IMR-90 (cell line): ENCODE data around the gene GLCE. TPM values are rescaled to one million over a fixed set of nuclear protein-coding genes. Genes with fewer than 3 reads are reported as not detected.

Experiments used
- ATAC-seq: fragments of 200-7000 bp; cut with Tn5 transposase; 2 replicates; pipeline ENCODE4 v1.9.1; 2020; ENCODE audit warnings: low read depth, mild to moderate bottlenecking, moderate library complexity
- BruUV-seq: library from RNA; stranded (reverse); fragments of 400-500 nt; replicated peaks from 2 replicates; lab custom pipeline; 2021; lab: Mats Ljungman, UMichigan
- CTCF ChIA-PET: fragments of 300-600 bp; formaldehyde crosslinking; extraction: SDS; loops from one replicate; lab custom pipeline; 2021; ENCODE audit warnings: antibody characterized with exemption; lab: Yijun Ruan, JAX
- POLR2A ChIA-PET: fragments of 300-600 bp; sonication (Branson Sonifier 250); formaldehyde crosslinking; loops from one replicate; lab custom pipeline; 2022; ENCODE audit warnings: antibody characterized with exemption; ENCODE audit not compliant: unreplicated experiment; lab: Charles Lee
- DNase-seq: peaks from one replicate; pipeline ENCODE4 v3.0.0; 2013
- H2AFZ ChIP-seq: replicated peaks from 2 replicates; pipeline ENCODE3; 2013; ENCODE audit warnings: low read length, mild to moderate bottlenecking; ENCODE audit not compliant: poor library complexity
- H2AK5ac ChIP-seq: 2 replicates; pipeline ENCODE4 v1.6.1; 2013; ENCODE audit warnings: low read depth, low read length, inconsistent platforms
- H2AK9ac ChIP-seq: replicated peaks from 2 replicates; pipeline ENCODE3; 2013; ENCODE audit warnings: mild to moderate bottlenecking, low read depth, low read length, moderate library complexity; ENCODE audit not compliant: poor library complexity
- H2BK120ac ChIP-seq: 2 replicates; pipeline ENCODE4 v1.6.1; 2013; ENCODE audit warnings: low read depth, low read length, inconsistent platforms
- H2BK15ac ChIP-seq: 3 replicates; pipeline ENCODE4 v1.6.1; 2013; ENCODE audit warnings: low read depth, low read length, inconsistent platforms
- H2BK20ac ChIP-seq: 2 replicates; pipeline ENCODE4 v1.6.1; 2013; ENCODE audit warnings: low read depth, mild to moderate bottlenecking, inconsistent platforms, low read length, moderate library complexity
- H2BK5ac ChIP-seq: 2 replicates; pipeline ENCODE4 v1.6.1; 2013; ENCODE audit warnings: mild to moderate bottlenecking, low read depth, low read length, inconsistent platforms; ENCODE audit not compliant: poor library complexity, severe bottlenecking
- H3K14ac ChIP-seq: replicated peaks from 2 replicates; pipeline ENCODE4 v1.6.1; 2013; ENCODE audit warnings: low read depth, low read length, inconsistent platforms
- H3K18ac ChIP-seq: 2 replicates; pipeline ENCODE4 v1.6.1; 2013; ENCODE audit warnings: low read depth, low read length, control low read depth
- H3K23ac ChIP-seq: 2 replicates; pipeline ENCODE4 v1.6.1; 2013; ENCODE audit warnings: low read depth, low read length, inconsistent platforms
- H3K27ac ChIP-seq: 2 replicates; pipeline ENCODE4 v1.5.1; 2013; ENCODE audit warnings: mild to moderate bottlenecking, control low read depth, low read length; ENCODE audit not compliant: insufficient read depth
- H3K27me3 ChIP-seq: 2 replicates; pipeline ENCODE4 v1.6.1; 2013; ENCODE audit warnings: low read length; ENCODE audit not compliant: control insufficient read depth, insufficient read depth
- H3K36me3 ChIP-seq: 2 replicates; pipeline ENCODE4 v1.6.1; 2013; ENCODE audit warnings: low read length, mixed read lengths; ENCODE audit not compliant: control insufficient read depth, insufficient read depth
- H3K4ac ChIP-seq: 2 replicates; pipeline ENCODE4 v1.6.1; 2013; ENCODE audit warnings: low read depth, low read length, inconsistent platforms
- H3K4me1 ChIP-seq: 2 replicates; pipeline ENCODE4 v1.6.1; 2013; ENCODE audit warnings: low read length, mixed read lengths; ENCODE audit not compliant: control insufficient read depth, insufficient read depth
- H3K4me2 ChIP-seq: 2 replicates; pipeline ENCODE4 v1.6.1; 2013; ENCODE audit warnings: low read depth, mild to moderate bottlenecking, control low read depth, low read length, moderate library complexity
- H3K4me3 ChIP-seq: 2 replicates; pipeline ENCODE4 v1.5.1; 2013; ENCODE audit warnings: low read depth, mild to moderate bottlenecking, control low read depth, low read length, moderate library complexity; ENCODE audit not compliant: insufficient read depth
- H3K56ac ChIP-seq: 2 replicates; pipeline ENCODE4 v1.6.1; 2013; ENCODE audit warnings: low read length, inconsistent platforms; ENCODE audit not compliant: insufficient read depth; ENCODE audit errors: extremely low read depth
- H3K79me1 ChIP-seq, 2 experiments: 2 replicates each; pipeline ENCODE4 v1.6.1; 2013; ENCODE audit warnings: low read length in 2 of 2, inconsistent platforms in 1 of 2, low read depth in 1 of 2
- H3K9ac ChIP-seq: 2 replicates; pipeline ENCODE4 v1.6.1; 2013; ENCODE audit warnings: low read depth, low read length, control low read depth
- H3K9me1 ChIP-seq: 2 replicates; pipeline ENCODE4 v1.6.1; 2013; ENCODE audit warnings: low read length, inconsistent platforms; ENCODE audit not compliant: insufficient read depth
- H3K9me3 ChIP-seq: 2 replicates; pipeline ENCODE4 v1.6.1; 2013; ENCODE audit warnings: low read length; ENCODE audit not compliant: control insufficient read depth, insufficient read depth
- H4K20me1 ChIP-seq: 2 replicates; pipeline ENCODE4 v1.6.1; 2013; ENCODE audit warnings: low read length, inconsistent platforms; ENCODE audit not compliant: insufficient read depth
- H4K5ac ChIP-seq: 2 replicates; pipeline ENCODE4 v1.6.1; 2013; ENCODE audit warnings: mild to moderate bottlenecking, low read depth, low read length, control low read depth
- H4K8ac ChIP-seq, 2 experiments: 2 replicates each; pipeline ENCODE4 v1.6.1; 2013; ENCODE audit warnings: low read depth in 2 of 2, low read length in 2 of 2, control low read depth in 1 of 2, inconsistent platforms in 1 of 2
- H4K91ac ChIP-seq: 2 replicates; pipeline ENCODE4 v1.6.1; 2013; ENCODE audit warnings: low read depth, low read length, inconsistent platforms; ENCODE audit not compliant: insufficient read depth
- BHLHE40 ChIP-seq: fragments of 150-350 bp; IDR thresholded peaks from 2 replicates; pipeline ENCODE4 v1.6.1; 2016; ENCODE audit warnings: mild to moderate bottlenecking, low read depth, low read length
- CEBPB ChIP-seq: IDR thresholded peaks from 2 replicates; pipeline ENCODE4 v1.6.1; 2012; ENCODE audit warnings: low read depth, low read length, improper control_type of control experiment
- FOS ChIP-seq: fragments of 150-350 bp; IDR thresholded peaks from 2 replicates; pipeline ENCODE4 v1.6.1; 2016; ENCODE audit warnings: low read depth, low read length
- MAFK ChIP-seq: IDR thresholded peaks from 2 replicates; pipeline ENCODE4 v1.6.1; 2012; ENCODE audit warnings: low read depth, low read length, improper control_type of control experiment
- MAZ ChIP-seq: IDR thresholded peaks from 2 replicates; pipeline ENCODE4 v1.6.1; 2012; ENCODE audit warnings: low read depth, mild to moderate bottlenecking, low read length, improper control_type of control experiment, moderate library complexity, borderline replicate concordance
- MXI1 ChIP-seq: IDR thresholded peaks from 2 replicates; pipeline ENCODE4 v1.6.1; 2012; ENCODE audit warnings: low read depth, mild to moderate bottlenecking, low read length, moderate library complexity, borderline replicate concordance
- NFE2L2 ChIP-seq: fragments of 150-350 bp; IDR thresholded peaks from 2 replicates; pipeline ENCODE4 v1.6.1; 2016; ENCODE audit warnings: low read depth, mild to moderate bottlenecking, low read length
- RCOR1 ChIP-seq: IDR thresholded peaks from 2 replicates; pipeline ENCODE4 v1.6.1; 2012; ENCODE audit warnings: mild to moderate bottlenecking, low read length, improper control_type of control experiment; ENCODE audit not compliant: insufficient replicate concordance
- SMC3 ChIP-seq: fragments of 150-350 bp; IDR thresholded peaks from 2 replicates; pipeline ENCODE4 v1.6.1; 2016; ENCODE audit warnings: low read depth, mild to moderate bottlenecking, antibody characterized with exemption, low read length, moderate library complexity
- WGBS, 2 experiments: methylation state at CpG; one replicate each; pipeline versions ENCODE4 v1.1.5 to v1.1.7; 2013; ENCODE audit warnings: missing lambda C conversion rate in 2 of 2; ENCODE audit not compliant: insufficient read length in 1 of 2; ENCODE audit errors: extremely low coverage in 2 of 2; 5-methylcytosine and 5-hydroxymethylcytosine counted together
- dilution Hi-C: fragments of 300-500 bp; cut with HindIII; formaldehyde crosslinking; loops from one replicate; pipeline ENCODE4 v1.14.3; 2018; ENCODE audit warnings: low sequenced_read_pairs; ENCODE audit not compliant: unreplicated experiment
- in situ Hi-C: fragments of 300-500 bp; cut with MboI; formaldehyde crosslinking; loops from 3 replicates; pipeline ENCODE4 v1.14.3; 2019; ENCODE audit warnings: low sequenced_read_pairs, inconsistent platforms, mixed read lengths
- intact Hi-C: fragments of 100-400 bp; cut with micrococcal nuclease; formaldehyde crosslinking; loops from 2 replicates; pipeline ENCODE4 v1.10.0; 2022
- polyA plus RNA-seq, 3 experiments: library from polyadenylated mRNA; depleted of rRNA; stranded (reverse); fragments of >200 nt; gene quantifications; 2 replicates each; pipeline ENCODE4 v1.2.3, GENCODE V29; 2012; ENCODE audit warnings: low replicate concordance in 1 of 3
- total RNA-seq: library from RNA; depleted of rRNA; stranded (reverse); fragments of >200 nt; gene quantifications from 2 replicates; pipeline ENCODE4 v1.2.3, GENCODE V29; 2012
- TF ChIP-seq, protein P1 (sequence below): conservative IDR thresholded peaks from 2 replicates; pipeline ENCODE4 v1.5.1; 2012; ENCODE audit warnings: mild to moderate bottlenecking, low read depth, low read length, improper control_type of control experiment
- TF ChIP-seq, protein P2 (sequence below): fragments of 150-350 bp; IDR thresholded peaks from 2 replicates; pipeline ENCODE4 v1.6.1; 2016; ENCODE audit warnings: low read depth, mild to moderate bottlenecking, low read length, moderate library complexity, borderline replicate concordance
- TF ChIP-seq, protein P3 (sequence below): fragments of 150-350 bp; IDR thresholded peaks from 2 replicates; pipeline ENCODE4 v1.6.1; 2017; ENCODE audit warnings: mild to moderate bottlenecking, antibody characterized with exemption, low read length, low read depth

Gene GLCE
- total and polyA plus RNA-seq, 2 of the 4 experiments (the other 2 are of a cell fraction): 15.3 to 29.6 TPM

DNA sequence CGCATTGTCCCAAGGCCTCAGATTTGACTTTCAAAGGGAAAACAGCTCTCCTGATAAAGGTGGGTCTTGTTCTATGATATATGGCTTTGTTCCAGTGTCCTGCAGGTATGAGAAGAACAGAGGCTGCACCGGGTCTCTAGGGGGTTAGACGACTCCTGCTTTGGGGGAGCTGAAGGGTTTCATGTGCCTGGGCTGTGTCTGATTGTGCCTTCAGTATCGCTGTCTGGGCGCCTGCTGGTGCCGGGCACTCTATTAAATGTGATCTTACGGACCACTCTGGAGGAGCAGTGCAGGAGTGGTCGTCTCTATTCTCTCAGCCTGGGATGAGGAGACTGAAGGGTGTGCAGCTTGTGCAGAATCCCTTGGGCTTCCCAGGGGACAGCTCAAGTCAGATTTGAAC, 154.3 kb downstream of the GLCE start:
- Histone ChIP-seq H2BK20ac (no peak overlapping the region), H3K4me1 (peaks cover 10% of the 10 kb centered on the region), H3K56ac (no peak overlapping the region), H3K27me3 (no peaks in the 10 kb centered on the region), H3K4me3 (no peak overlapping the region), H4K91ac (no peak overlapping the region), H2AK9ac (no peak overlapping the region), H3K9me3 (no peaks in the 10 kb centered on the region), H2BK15ac (no peak overlapping the region), H3K4ac (no peak overlapping the region), H4K8ac (no peak overlapping the region), H3K14ac (no peak overlapping the region), H4K20me1 (0 out of 2 replicates have a peak, but pooled peaks cover 2% of the 10 kb centered on the region), H3K27ac (no peak overlapping the region), H3K79me1 (0 out of 4 replicates have a peak, but pooled peaks cover 0 to 4% of the 10 kb centered on the region in 2 experiments), H4K5ac (no peak overlapping the region), H3K23ac (no peak overlapping the region), H3K36me3 (no peaks in the 10 kb centered on the region), H3K4me2 (no peak overlapping the region), H2BK5ac (no peak overlapping the region), H3K9me1 (peaks cover 13% of the 10 kb centered on the region), H2AFZ (no peak overlapping the region), H3K18ac (no peak overlapping the region), H2AK5ac (no peak overlapping the region), H2BK120ac (no peak overlapping the region), H3K9ac (no peak overlapping the region)
- ChIA-PET CTCF (interaction anchor here (0.6 kb wide), 1 partner anchor 281 kb away, joined by 4 read pairs; no protein-coding TSS in a partner anchor), POLR2A (no interaction called here)
- intact Hi-C loops: no loop called here
- DNase-seq: no peak
- BruUV-seq: no TSS peak
- WGBS, 2 experiments: 100% methylated on average over 2 of the region's 8 CpGs; no CpG with 5 or more reads in 1 of the 2 experiments
- dilution Hi-C loops: no loop called here
- in situ Hi-C loops: no loop called here
- no peak for TF ChIP-seq FOS
- no peak for TF ChIP-seq NFE2L2
- TF ChIP-seq CEBPB: no peak
- TF ChIP-seq, protein P1, sequence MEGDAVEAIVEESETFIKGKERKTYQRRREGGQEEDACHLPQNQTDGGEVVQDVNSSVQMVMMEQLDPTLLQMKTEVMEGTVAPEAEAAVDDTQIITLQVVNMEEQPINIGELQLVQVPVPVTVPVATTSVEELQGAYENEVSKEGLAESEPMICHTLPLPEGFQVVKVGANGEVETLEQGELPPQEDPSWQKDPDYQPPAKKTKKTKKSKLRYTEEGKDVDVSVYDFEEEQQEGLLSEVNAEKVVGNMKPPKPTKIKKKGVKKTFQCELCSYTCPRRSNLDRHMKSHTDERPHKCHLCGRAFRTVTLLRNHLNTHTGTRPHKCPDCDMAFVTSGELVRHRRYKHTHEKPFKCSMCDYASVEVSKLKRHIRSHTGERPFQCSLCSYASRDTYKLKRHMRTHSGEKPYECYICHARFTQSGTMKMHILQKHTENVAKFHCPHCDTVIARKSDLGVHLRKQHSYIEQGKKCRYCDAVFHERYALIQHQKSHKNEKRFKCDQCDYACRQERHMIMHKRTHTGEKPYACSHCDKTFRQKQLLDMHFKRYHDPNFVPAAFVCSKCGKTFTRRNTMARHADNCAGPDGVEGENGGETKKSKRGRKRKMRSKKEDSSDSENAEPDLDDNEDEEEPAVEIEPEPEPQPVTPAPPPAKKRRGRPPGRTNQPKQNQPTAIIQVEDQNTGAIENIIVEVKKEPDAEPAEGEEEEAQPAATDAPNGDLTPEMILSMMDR: no peak
- TF ChIP-seq MAFK: no peak
- no peak for TF ChIP-seq BHLHE40
- TF ChIP-seq RCOR1: no peak
- TF ChIP-seq, protein P2, sequence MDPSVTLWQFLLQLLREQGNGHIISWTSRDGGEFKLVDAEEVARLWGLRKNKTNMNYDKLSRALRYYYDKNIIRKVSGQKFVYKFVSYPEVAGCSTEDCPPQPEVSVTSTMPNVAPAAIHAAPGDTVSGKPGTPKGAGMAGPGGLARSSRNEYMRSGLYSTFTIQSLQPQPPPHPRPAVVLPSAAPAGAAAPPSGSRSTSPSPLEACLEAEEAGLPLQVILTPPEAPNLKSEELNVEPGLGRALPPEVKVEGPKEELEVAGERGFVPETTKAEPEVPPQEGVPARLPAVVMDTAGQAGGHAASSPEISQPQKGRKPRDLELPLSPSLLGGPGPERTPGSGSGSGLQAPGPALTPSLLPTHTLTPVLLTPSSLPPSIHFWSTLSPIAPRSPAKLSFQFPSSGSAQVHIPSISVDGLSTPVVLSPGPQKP: no peak
- no peak for TF ChIP-seq MXI1
- TF ChIP-seq, protein P3, sequence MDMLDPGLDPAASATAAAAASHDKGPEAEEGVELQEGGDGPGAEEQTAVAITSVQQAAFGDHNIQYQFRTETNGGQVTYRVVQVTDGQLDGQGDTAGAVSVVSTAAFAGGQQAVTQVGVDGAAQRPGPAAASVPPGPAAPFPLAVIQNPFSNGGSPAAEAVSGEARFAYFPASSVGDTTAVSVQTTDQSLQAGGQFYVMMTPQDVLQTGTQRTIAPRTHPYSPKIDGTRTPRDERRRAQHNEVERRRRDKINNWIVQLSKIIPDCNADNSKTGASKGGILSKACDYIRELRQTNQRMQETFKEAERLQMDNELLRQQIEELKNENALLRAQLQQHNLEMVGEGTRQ: no peak
- no peak for TF ChIP-seq MAZ
- TF ChIP-seq SMC3: no peak
- no peak for ATAC-seq
